AG10803 (cell line): ENCODE data around the gene GNAO1.

Experiments used
- DNase-seq: peaks from one replicate; pipeline ENCODE4 v3.0.0; 2010; ENCODE audit warnings: low read depth
- H3K4me3 ChIP-seq: 2 replicates; pipeline ENCODE4 v1.5.1; 2011; ENCODE audit warnings: mild to moderate bottlenecking, low read length, control low read depth
- CTCF ChIP-seq: conservative IDR thresholded peaks from 2 replicates; pipeline ENCODE4 v1.5.1; 2011; ENCODE audit warnings: mild to moderate bottlenecking, low read length, control low read depth, inconsistent platforms

Gene GNAO1

GRCh38 chr16:56354016-56354415 is 162.7 kb downstream of the GNAO1 start:
- DNase-seq: no peak
- H3K4me3 ChIP-seq: no peak overlapping the region
- no peak for TF ChIP-seq CTCF

GRCh38 chr16:56354746-56355145 is 163.5 kb downstream of the GNAO1 start:
- H3K4me3 ChIP-seq: no peak overlapping the region
- no peak for DNase-seq
- TF ChIP-seq CTCF: no peak

- no peak overlapping the region for H3K4me3 ChIP-seq
- TF ChIP-seq CTCF: no peak
- DNase-seq: no peak
Measured at GRCh38 chr16:56355221-56355620, 163.9 kb downstream of the GNAO1 start.

GRCh38 chr16:56355786-56356275 is 164.5 kb downstream of the GNAO1 start:
- no peak for TF ChIP-seq CTCF
- no peak for DNase-seq
- peak overlapping the region; percentile 24; the same call in 1 of the 2 replicates for H3K4me3 ChIP-seq

- peak; percentile 82 for DNase-seq
- peak; percentile 89 for TF ChIP-seq CTCF
- H3K4me3 ChIP-seq: peak overlapping the region; percentile 62
Measured at GRCh38 chr16:56356276-56357240, 165.3 kb downstream of the GNAO1 start.

- H3K4me3 ChIP-seq: peak overlapping the region; percentile 62
- peak; percentile 38 for DNase-seq
- no peak for TF ChIP-seq CTCF
Measured at GRCh38 chr16:56357241-56357764, 166.0 kb downstream of the GNAO1 start.
